ENCODE results near the gene ATF6.

DNA sequence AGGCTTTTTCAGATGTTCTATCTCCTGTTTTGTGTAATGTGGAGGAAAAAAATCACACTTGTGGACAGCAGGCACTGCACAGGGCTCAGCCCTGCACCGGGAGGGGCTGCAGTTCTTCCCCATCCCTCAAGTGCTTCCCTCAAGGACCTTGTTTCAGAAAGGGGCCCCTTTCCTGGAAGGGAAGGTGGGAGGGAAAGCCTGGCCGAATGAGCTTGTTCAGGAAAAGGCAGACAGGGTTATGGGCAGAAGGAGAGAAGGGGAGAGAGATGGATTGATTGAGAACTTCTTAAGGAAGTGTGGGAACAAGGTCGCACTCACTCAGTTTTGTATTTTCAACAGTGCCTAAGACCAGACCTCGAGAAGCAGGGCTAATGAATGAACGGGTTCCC lies 216.4 kb downstream of the ATF6 start:
- TF ChIP-seq, protein P1, sequence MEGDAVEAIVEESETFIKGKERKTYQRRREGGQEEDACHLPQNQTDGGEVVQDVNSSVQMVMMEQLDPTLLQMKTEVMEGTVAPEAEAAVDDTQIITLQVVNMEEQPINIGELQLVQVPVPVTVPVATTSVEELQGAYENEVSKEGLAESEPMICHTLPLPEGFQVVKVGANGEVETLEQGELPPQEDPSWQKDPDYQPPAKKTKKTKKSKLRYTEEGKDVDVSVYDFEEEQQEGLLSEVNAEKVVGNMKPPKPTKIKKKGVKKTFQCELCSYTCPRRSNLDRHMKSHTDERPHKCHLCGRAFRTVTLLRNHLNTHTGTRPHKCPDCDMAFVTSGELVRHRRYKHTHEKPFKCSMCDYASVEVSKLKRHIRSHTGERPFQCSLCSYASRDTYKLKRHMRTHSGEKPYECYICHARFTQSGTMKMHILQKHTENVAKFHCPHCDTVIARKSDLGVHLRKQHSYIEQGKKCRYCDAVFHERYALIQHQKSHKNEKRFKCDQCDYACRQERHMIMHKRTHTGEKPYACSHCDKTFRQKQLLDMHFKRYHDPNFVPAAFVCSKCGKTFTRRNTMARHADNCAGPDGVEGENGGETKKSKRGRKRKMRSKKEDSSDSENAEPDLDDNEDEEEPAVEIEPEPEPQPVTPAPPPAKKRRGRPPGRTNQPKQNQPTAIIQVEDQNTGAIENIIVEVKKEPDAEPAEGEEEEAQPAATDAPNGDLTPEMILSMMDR (IDR thresholded peaks at IDR 0.05; ENCODE audit: low read depth, low read length, missing input control) = no peak
- TF ChIP-seq, protein P2, sequence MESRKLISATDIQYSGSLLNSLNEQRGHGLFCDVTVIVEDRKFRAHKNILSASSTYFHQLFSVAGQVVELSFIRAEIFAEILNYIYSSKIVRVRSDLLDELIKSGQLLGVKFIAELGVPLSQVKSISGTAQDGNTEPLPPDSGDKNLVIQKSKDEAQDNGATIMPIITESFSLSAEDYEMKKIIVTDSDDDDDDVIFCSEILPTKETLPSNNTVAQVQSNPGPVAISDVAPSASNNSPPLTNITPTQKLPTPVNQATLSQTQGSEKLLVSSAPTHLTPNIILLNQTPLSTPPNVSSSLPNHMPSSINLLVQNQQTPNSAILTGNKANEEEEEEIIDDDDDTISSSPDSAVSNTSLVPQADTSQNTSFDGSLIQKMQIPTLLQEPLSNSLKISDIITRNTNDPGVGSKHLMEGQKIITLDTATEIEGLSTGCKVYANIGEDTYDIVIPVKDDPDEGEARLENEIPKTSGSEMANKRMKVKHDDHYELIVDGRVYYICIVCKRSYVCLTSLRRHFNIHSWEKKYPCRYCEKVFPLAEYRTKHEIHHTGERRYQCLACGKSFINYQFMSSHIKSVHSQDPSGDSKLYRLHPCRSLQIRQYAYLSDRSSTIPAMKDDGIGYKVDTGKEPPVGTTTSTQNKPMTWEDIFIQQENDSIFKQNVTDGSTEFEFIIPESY (IDR thresholded peaks at IDR 0.05) = no peak

All from liver (tissue), 2 donors.